ENCODE results near the gene FOXP1.

The FOXP1 gene

GRCh38 chr3:71505767-71506350 is 77.7 kb downstream of the FOXP1 start:
- DNase-seq (ENCODE audit: low spot score): no peak

- DNase-seq (ENCODE audit: low spot score): no peak
These were observed 79.1 kb downstream of the FOXP1 start for GRCh38 chr3:71504250-71505036.

GRCh38 chr3:71503525-71504249 is 79.8 kb downstream of the FOXP1 start:
- no peak for DNase-seq (ENCODE audit: low spot score)

- DNase-seq (ENCODE audit: low spot score): no peak
These were observed 81.4 kb downstream of the FOXP1 start for GRCh38 chr3:71502066-71502625.

GRCh38 chr3:71500696-71501095 is 82.8 kb downstream of the FOXP1 start:
- DNase-seq (ENCODE audit: low spot score): no peak

- peak; percentile 66 for DNase-seq (ENCODE audit: low spot score)
These were observed 84.2 kb downstream of the FOXP1 start for GRCh38 chr3:71499227-71499876.

- no peak for DNase-seq (ENCODE audit: low spot score)
These were observed 85.0 kb downstream of the FOXP1 start for GRCh38 chr3:71498543-71498942.

GRCh38 chr3:71497971-71498444 is 85.5 kb downstream of the FOXP1 start:
- peak; percentile 37 for DNase-seq (ENCODE audit: low spot score)

GRCh38 chr3:71497367-71497897 is 86.1 kb downstream of the FOXP1 start:
- DNase-seq (ENCODE audit: low spot score): no peak

GRCh38 chr3:71495708-71496472 is 87.6 kb downstream of the FOXP1 start:
- no peak for DNase-seq (ENCODE audit: low spot score)

GRCh38 chr3:71494212-71494611 is 89.3 kb downstream of the FOXP1 start:
- DNase-seq (ENCODE audit: low spot score): no peak

GRCh38 chr3:71492974-71493771 is 90.4 kb downstream of the FOXP1 start:
- no peak for DNase-seq (ENCODE audit: low spot score)

GRCh38 chr3:71492566-71492965 is 91.0 kb downstream of the FOXP1 start:
- DNase-seq (ENCODE audit: low spot score): no peak

- DNase-seq (ENCODE audit: low spot score): no peak
These were observed 92.3 kb downstream of the FOXP1 start for GRCh38 chr3:71491154-71491752.

- no peak for DNase-seq (ENCODE audit: low spot score)
These were observed 92.8 kb downstream of the FOXP1 start for GRCh38 chr3:71490692-71491091.

GRCh38 chr3:71489315-71489761 is 94.2 kb downstream of the FOXP1 start:
- DNase-seq (ENCODE audit: low spot score): no peak

- DNase-seq (ENCODE audit: low spot score): no peak
These were observed 94.6 kb downstream of the FOXP1 start for GRCh38 chr3:71488882-71489281.

GRCh38 chr3:71488391-71488809 is 95.1 kb downstream of the FOXP1 start:
- DNase-seq (ENCODE audit: low spot score): no peak

GRCh38 chr3:71487418-71487817 is 96.1 kb downstream of the FOXP1 start:
- no peak for DNase-seq (ENCODE audit: low spot score)

GRCh38 chr3:71486831-71487230 is 96.7 kb downstream of the FOXP1 start:
- DNase-seq (ENCODE audit: low spot score): no peak
